SU-DHL-6 (cell line): Measurements from ENCODE around the gene ZCCHC7.

Experiments used
- EZH2phosphoT487 ChIP-seq: fragments of 200-600 bp; sonication (generic), shearing (Covaris generic); conservative IDR thresholded peaks from 2 replicates; pipeline ENCODE4 v1.6.1; 2018; ENCODE audit warnings: mild to moderate bottlenecking, antibody characterized with exemption, low read length, moderate library complexity, mixed read lengths
- TF ChIP-seq, protein P1 (sequence below): fragments of 200-600 bp; sonication (generic); IDR thresholded peaks from one replicate; pipeline ENCODE4 v1.5.1; 2017; ENCODE audit warnings: antibody characterized with exemption, mild to moderate bottlenecking, low read length, moderate library complexity; ENCODE audit not compliant: insufficient read depth, poor library complexity, severe bottlenecking

DNA sequence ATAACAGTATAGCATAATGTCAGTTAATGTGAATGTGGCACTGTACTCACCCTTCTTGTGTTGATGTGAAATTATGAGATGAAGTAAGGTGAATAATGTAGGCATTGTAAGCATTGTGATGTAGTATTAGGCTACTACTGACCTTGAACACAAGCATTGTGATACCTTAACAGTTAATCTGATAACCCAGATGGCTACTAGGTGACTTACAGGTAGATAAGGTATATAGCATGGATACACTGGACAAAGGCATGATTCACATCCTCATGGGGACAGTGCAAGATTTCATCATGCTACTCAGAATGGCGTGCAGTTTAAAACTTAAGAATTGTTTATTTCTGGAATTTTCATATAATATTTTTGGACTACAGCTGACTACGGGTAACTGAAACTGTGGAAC, 134.8 kb downstream of the ZCCHC7 start:
- TF ChIP-seq, protein P1, sequence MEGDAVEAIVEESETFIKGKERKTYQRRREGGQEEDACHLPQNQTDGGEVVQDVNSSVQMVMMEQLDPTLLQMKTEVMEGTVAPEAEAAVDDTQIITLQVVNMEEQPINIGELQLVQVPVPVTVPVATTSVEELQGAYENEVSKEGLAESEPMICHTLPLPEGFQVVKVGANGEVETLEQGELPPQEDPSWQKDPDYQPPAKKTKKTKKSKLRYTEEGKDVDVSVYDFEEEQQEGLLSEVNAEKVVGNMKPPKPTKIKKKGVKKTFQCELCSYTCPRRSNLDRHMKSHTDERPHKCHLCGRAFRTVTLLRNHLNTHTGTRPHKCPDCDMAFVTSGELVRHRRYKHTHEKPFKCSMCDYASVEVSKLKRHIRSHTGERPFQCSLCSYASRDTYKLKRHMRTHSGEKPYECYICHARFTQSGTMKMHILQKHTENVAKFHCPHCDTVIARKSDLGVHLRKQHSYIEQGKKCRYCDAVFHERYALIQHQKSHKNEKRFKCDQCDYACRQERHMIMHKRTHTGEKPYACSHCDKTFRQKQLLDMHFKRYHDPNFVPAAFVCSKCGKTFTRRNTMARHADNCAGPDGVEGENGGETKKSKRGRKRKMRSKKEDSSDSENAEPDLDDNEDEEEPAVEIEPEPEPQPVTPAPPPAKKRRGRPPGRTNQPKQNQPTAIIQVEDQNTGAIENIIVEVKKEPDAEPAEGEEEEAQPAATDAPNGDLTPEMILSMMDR, result no peak
- TF ChIP-seq EZH2phosphoT487, result no peak
